ENCODE results near the gene MYH6. TPM values are rescaled to one million over a fixed set of nuclear protein-coding genes. Genes with fewer than 3 reads are reported as not detected.

The MYH6 gene
- total and polyA plus RNA-seq, 2 of the 13 experiments (the other 11 are each of a cell fraction or from before 2014, with no cell fraction given) = 0.01 TPM; not detected in 1

- H3K27ac ChIP-seq (ENCODE audit: extremely low read length, insufficient read depth, low read length) = no peak overlapping the region
- BruUV-seq (replicated peaks) = no TSS peak
- in situ Hi-C loops (cut with HindIII; ENCODE audit: extremely low pct_ligation_motif_present, low pct_unique_long_range_greater_than_20kb) = no loop called here
- POLR2A ChIA-PET = interaction anchor here (0.9 kb wide), 1 partner anchor 164 kb away, joined by 3 read pairs; the partner anchor contains the start of gene HOMEZ
- 0 out of 5 replicates have a peak, but pooled peaks cover 0 to 4% of the 10 kb centered on the region in 2 experiments for H3K27me3 ChIP-seq (ENCODE audit: control insufficient read depth in 1 of 2, insufficient read depth in 2 of 2, low read length in 2 of 2)
- FAIRE-seq = no peak
- H4K20me1 ChIP-seq (ENCODE audit: insufficient read depth, low read length) = no peaks in the 10 kb centered on the region
- H3K36me3 ChIP-seq (replicated peaks in 1 of 2; ENCODE audit: control insufficient read depth in 1 of 2, insufficient read depth in 2 of 2, low read length in 2 of 2) = no peaks in the 10 kb centered on the region
- no peak for DNase-seq (ENCODE audit: low spot score)
- no peak overlapping the region for H3K9ac ChIP-seq (ENCODE audit: insufficient read depth, low read depth, low read length)
- peaks cover 20% of the 10 kb centered on the region for H3K4me1 ChIP-seq (ENCODE audit: insufficient read depth, low read length)
- intact Hi-C loops (cut with micrococcal nuclease; ENCODE audit: unreplicated experiment) = no loop called here
- no peak overlapping the region for H3K4me2 ChIP-seq (ENCODE audit: low read depth, low read length)
- H3K9me3 ChIP-seq (ENCODE audit: low read length) = no peaks in the 10 kb centered on the region
- WGBS (ENCODE audit: low lambda C conversion rate) = 3% methylated on average over 1 of the region's 1 CpG
- no peak overlapping the region for H3K4me3 ChIP-seq (replicated peaks in 1 of 3; ENCODE audit: insufficient read depth in 1 of 3, low read depth in 2 of 3, low read length in 3 of 3)
- no peak; the same call in 2 of the 3 replicates for ATAC-seq
- CTCF ChIA-PET (ENCODE audit: low intra/inter-chr PET ratio, low total read pairs) = no interaction called here
- H3K79me2 ChIP-seq (ENCODE audit: insufficient read depth, low read length) = no peaks in the 10 kb centered on the region
- no peak overlapping the region for H2AFZ ChIP-seq (ENCODE audit: low read length)
- no peak for TF ChIP-seq CHD4 (IDR thresholded peaks at IDR 0.05; ENCODE audit: borderline replicate concordance, low read length)
- TF ChIP-seq SALL1 (CRISPR knock-in tag; IDR thresholded peaks at IDR 0.05) = no peak
- no peak for TF ChIP-seq ZNF598 (CRISPR knock-in tag; IDR thresholded peaks at IDR 0.05; ENCODE audit: borderline replicate concordance)
- TF ChIP-seq ZNF772 (CRISPR knock-in tag; IDR thresholded peaks at IDR 0.05) = no peak
- TF ChIP-seq SAP130 (CRISPR knock-in tag; IDR thresholded peaks at IDR 0.05; ENCODE audit: low read depth) = no peak
These were observed 41.2 kb upstream of the MYH6 start for GRCh38 chr14:23449314-23449713.

DNA sequence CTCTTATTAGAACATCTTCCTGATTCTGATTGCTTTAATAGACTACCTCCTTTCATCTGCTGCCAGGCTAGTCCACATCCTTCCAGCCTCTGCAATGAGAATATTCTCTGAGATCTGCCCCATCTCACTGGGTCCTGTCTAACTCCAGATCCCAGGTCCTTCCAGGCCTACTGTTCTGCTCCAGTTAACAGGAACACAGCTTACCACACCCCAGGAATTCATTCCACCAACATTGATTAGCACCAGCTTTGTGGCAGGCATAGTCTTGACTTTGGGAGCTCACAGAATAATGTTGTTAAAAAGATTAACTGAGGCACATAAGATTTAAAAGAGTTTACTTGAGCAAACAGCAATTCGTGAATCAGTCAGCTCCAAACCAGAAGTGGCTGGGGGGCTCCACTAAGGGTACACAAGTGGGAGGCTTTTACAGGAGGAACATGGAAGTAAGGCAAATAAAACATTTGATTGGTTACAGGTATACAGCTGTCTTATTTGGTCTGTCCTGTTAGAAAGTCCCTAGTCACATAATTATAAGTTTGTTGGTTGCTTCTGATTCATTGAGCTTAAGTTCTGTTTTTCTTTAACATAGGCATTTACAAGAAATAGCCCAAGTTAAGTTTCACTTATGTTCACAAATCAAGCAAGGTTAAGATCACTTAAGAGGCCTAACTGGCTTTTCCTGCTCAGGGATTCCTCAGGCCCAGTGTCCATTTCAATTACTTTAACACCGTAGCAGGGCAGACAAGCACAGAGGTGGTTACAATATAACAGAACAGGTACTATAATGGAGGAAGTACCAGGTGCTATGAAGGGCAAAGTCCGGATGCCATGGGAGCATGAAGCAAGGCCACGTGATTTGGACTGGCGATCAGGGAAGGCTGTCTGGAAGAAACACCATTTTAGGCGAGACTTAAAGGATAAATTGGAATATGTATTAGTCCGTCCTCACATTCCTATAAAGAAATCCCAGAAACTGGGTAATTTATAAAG lies 39.6 kb upstream of the MYH6 start:
- Histone ChIP-seq H3K4me1 (ENCODE audit: insufficient read depth, low read length) (peaks cover 12% of the 10 kb centered on the region), H3K27me3 (ENCODE audit: control insufficient read depth in 1 of 2, insufficient read depth in 2 of 2, low read length in 2 of 2) (peaks cover 0 to 19% of the 10 kb centered on the region in 2 experiments; a peak in 1 of 5 replicates), H3K9me3 (ENCODE audit: low read length) (no peaks in the 10 kb centered on the region), H4K20me1 (ENCODE audit: insufficient read depth, low read length) (no peaks in the 10 kb centered on the region), H3K9ac (ENCODE audit: insufficient read depth, low read depth, low read length) (no peak overlapping the region), H3K4me2 (ENCODE audit: low read depth, low read length) (peak overlapping the region; percentile 4; the same call in 1 of the 2 replicates), H3K36me3 (replicated peaks in 1 of 2; ENCODE audit: control insufficient read depth in 1 of 2, insufficient read depth in 2 of 2, low read length in 2 of 2) (no peaks in the 10 kb centered on the region), H3K79me2 (ENCODE audit: insufficient read depth, low read length) (no peaks in the 10 kb centered on the region), H2AFZ (ENCODE audit: low read length) (peak overlapping the region; percentile 7), H3K27ac (ENCODE audit: extremely low read length, insufficient read depth, low read length) (no peak overlapping the region), H3K4me3 (replicated peaks in 1 of 3; ENCODE audit: insufficient read depth in 1 of 3, low read depth in 2 of 3, low read length in 3 of 3) (no peak overlapping the region)
- POLR2A ChIA-PET = interaction anchor here (1.0 to 1.3 kb wide), 2 partner anchors 10 to 12 kb away, joined by 3 to 4 read pairs; partner anchors contain the start of gene MYH7
- no peak for FAIRE-seq
- intact Hi-C loops (cut with micrococcal nuclease; ENCODE audit: unreplicated experiment) (no loop called here), in situ Hi-C loops (cut with HindIII; ENCODE audit: extremely low pct_ligation_motif_present, low pct_unique_long_range_greater_than_20kb) (no loop called here)
- 27% methylated on average over 7 of the region's 7 CpGs for WGBS (ENCODE audit: low lambda C conversion rate)
- peak; percentile 50 for DNase-seq (ENCODE audit: low spot score)
- CTCF ChIA-PET (ENCODE audit: low intra/inter-chr PET ratio, low total read pairs) = no interaction called here
- ATAC-seq = peak; percentile 29; the same call in 2 of the 3 replicates
- BruUV-seq (replicated peaks) = no TSS peak
- TF ChIP-seq, protein P1, sequence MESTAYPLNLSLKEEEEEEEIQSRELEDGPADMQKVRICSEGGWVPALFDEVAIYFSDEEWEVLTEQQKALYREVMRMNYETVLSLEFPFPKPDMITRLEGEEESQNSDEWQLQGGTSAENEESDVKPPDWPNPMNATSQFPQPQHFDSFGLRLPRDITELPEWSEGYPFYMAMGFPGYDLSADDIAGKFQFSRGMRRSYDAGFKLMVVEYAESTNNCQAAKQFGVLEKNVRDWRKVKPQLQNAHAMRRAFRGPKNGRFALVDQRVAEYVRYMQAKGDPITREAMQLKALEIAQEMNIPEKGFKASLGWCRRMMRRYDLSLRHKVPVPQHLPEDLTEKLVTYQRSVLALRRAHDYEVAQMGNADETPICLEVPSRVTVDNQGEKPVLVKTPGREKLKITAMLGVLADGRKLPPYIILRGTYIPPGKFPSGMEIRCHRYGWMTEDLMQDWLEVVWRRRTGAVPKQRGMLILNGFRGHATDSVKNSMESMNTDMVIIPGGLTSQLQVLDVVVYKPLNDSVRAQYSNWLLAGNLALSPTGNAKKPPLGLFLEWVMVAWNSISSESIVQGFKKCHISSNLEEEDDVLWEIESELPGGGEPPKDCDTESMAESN (CRISPR knock-in tag; conservative IDR thresholded peaks at IDR 0.05) = no peak
- 0 out of 2 replicates have a peak, but pooled peaks have one; percentile 31 for TF ChIP-seq GATAD2A (CRISPR knock-in tag; IDR thresholded peaks at IDR 0.05)
- TF ChIP-seq ZNF850 (CRISPR knock-in tag; conservative IDR thresholded peaks at IDR 0.05) = no peak
- peak; percentile 13 for TF ChIP-seq TEAD3 (CRISPR knock-in tag; optimal IDR thresholded peaks at IDR 0.05; ENCODE audit: borderline replicate concordance)
- no peak for TF ChIP-seq KMT2B (CRISPR knock-in tag; IDR thresholded peaks at IDR 0.05)
- TF ChIP-seq EHMT2 (IDR thresholded peaks at IDR 0.05; ENCODE audit: borderline replicate concordance, low read depth, low read length) = 0 out of 2 replicates have a peak, but pooled peaks have one; percentile 43
- peak; percentile 44; the same call in 1 of the 2 replicates for TF ChIP-seq HNF4G (IDR thresholded peaks at IDR 0.05; ENCODE audit: borderline replicate concordance, low read depth, low read length)
- TF ChIP-seq HNF4G (CRISPR knock-in tag; IDR thresholded peaks at IDR 0.05; ENCODE audit: borderline replicate concordance, low read depth) = no peak
- 0 out of 2 replicates have a peak, but pooled peaks have one; percentile 33 for TF ChIP-seq ZNF20 (CRISPR knock-in tag; IDR thresholded peaks at IDR 0.05)
- TF ChIP-seq MAX (IDR thresholded peaks at IDR 0.05) = peak; percentile 59
